Measurements from ENCODE around the gene EXPH5.

DNA sequence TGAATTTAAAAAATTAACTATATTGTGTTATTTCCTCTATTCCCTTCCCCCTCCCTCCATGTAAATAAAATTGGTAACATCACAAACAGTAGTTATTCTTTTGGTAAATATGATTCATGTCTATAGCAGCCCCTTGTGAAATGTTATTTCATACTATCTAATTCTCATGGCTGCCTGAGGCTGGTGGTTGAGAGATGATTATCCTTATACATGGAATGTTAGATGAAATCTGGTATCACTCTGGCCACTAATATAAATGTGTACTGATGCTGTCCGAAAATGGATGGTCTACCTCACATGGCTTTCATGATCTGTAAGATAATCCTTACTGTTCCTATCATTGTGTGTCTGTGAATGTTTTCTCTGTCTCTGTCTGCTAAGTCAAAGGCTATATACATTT lies 25.0 kb upstream of the EXPH5 start:
- TF ChIP-seq SAP30 (IDR thresholded peaks at IDR 0.05; ENCODE audit: borderline replicate concordance, insufficient read depth, low read depth, low read length, poor library complexity, severe bottlenecking) (no peak), SRSF9 (IDR thresholded peaks at IDR 0.05; ENCODE audit: borderline replicate concordance, low read depth, low read length) (no peak), EZH2 (IDR thresholded peaks at IDR 0.05; ENCODE audit: borderline replicate concordance, low read depth, low read length) (no peak), TCF3 (CRISPR knock-in tag; IDR thresholded peaks at IDR 0.05) (no peak)
